Measurements from ENCODE around the gene UNC5A.

Gene UNC5A

GRCh38 chr5:176800024-176800423 lies 10.3 kb upstream of the UNC5A start:
- Histone ChIP-seq H3K9ac (no peak overlapping the region), H3K27me3 (ENCODE audit: insufficient read depth, low read depth) (peaks cover 18% of the 10 kb centered on the region)
- TF ChIP-seq CTCF (conservative IDR thresholded peaks at IDR 0.05; ENCODE audit: low read depth, low read length) = no peak

GRCh38 chr5:176802116-176802784 lies 8.1 kb upstream of the UNC5A start:
- no peak overlapping the region for H2AFZ ChIP-seq (ENCODE audit: low read depth)
- no peaks in the 10 kb centered on the region for H3K4me1 ChIP-seq (ENCODE audit: low read depth, poor library complexity, severe bottlenecking)
- no peak for TF ChIP-seq CTCF (conservative IDR thresholded peaks at IDR 0.05; ENCODE audit: low read depth, low read length)
- H3K4me2 ChIP-seq = no peak overlapping the region
- H3K36me3 ChIP-seq (ENCODE audit: insufficient read depth) = no peaks in the 10 kb centered on the region
- no peak overlapping the region for H3K4me3 ChIP-seq (IDR thresholded peaks at IDR 0.05; ENCODE audit: insufficient read depth, low read depth, low read length)
- H3K9ac ChIP-seq = no peak overlapping the region
- H3K79me2 ChIP-seq (ENCODE audit: insufficient read depth, low read depth) = no peaks in the 10 kb centered on the region
- no peak overlapping the region for H3K27ac ChIP-seq
- peaks cover 4% of the 10 kb centered on the region; the same call in 1 of the 2 replicates for H3K27me3 ChIP-seq (ENCODE audit: insufficient read depth, low read depth)
- H4K20me1 ChIP-seq (ENCODE audit: insufficient read depth) = no peaks in the 10 kb centered on the region

More at GRCh38 chr5:176800024-176800423, 10.3 kb upstream of the UNC5A start:
- Histone ChIP-seq H3K36me3 (ENCODE audit: insufficient read depth) (no peaks in the 10 kb centered on the region), H3K4me1 (ENCODE audit: low read depth, poor library complexity, severe bottlenecking) (no peaks in the 10 kb centered on the region), H3K79me2 (ENCODE audit: insufficient read depth, low read depth) (no peaks in the 10 kb centered on the region), H2AFZ (ENCODE audit: low read depth) (no peak overlapping the region), H3K4me3 (IDR thresholded peaks at IDR 0.05; ENCODE audit: insufficient read depth, low read depth, low read length) (no peak overlapping the region), H4K20me1 (ENCODE audit: insufficient read depth) (no peaks in the 10 kb centered on the region), H3K4me2 (no peak overlapping the region), H3K27ac (no peak overlapping the region)

GRCh38 chr5:176803068-176803942 lies 7.1 kb upstream of the UNC5A start:
- Histone ChIP-seq H2AFZ (ENCODE audit: low read depth) (no peak overlapping the region), H3K79me2 (ENCODE audit: insufficient read depth, low read depth) (no peaks in the 10 kb centered on the region), H3K4me3 (IDR thresholded peaks at IDR 0.05; ENCODE audit: insufficient read depth, low read depth, low read length) (no peak overlapping the region), H3K27me3 (ENCODE audit: insufficient read depth, low read depth) (peaks cover 4% of the 10 kb centered on the region; the same call in 1 of the 2 replicates), H3K4me2 (no peak overlapping the region), H4K20me1 (ENCODE audit: insufficient read depth) (no peaks in the 10 kb centered on the region), H3K36me3 (ENCODE audit: insufficient read depth) (no peaks in the 10 kb centered on the region), H3K9ac (no peak overlapping the region), H3K27ac (no peak overlapping the region), H3K4me1 (ENCODE audit: low read depth, poor library complexity, severe bottlenecking) (no peaks in the 10 kb centered on the region)
- no peak for TF ChIP-seq CTCF (conservative IDR thresholded peaks at IDR 0.05; ENCODE audit: low read depth, low read length)

- H3K79me2 ChIP-seq (ENCODE audit: insufficient read depth, low read depth) = no peaks in the 10 kb centered on the region
- no peak overlapping the region for H3K9ac ChIP-seq
- H3K4me3 ChIP-seq (IDR thresholded peaks at IDR 0.05; ENCODE audit: insufficient read depth, low read depth, low read length) = no peak overlapping the region
- H4K20me1 ChIP-seq (ENCODE audit: insufficient read depth) = no peaks in the 10 kb centered on the region
- no peaks in the 10 kb centered on the region for H3K36me3 ChIP-seq (ENCODE audit: insufficient read depth)
- H3K27ac ChIP-seq = no peak overlapping the region
- H3K4me1 ChIP-seq (ENCODE audit: low read depth, poor library complexity, severe bottlenecking) = no peaks in the 10 kb centered on the region
- no peak overlapping the region for H3K4me2 ChIP-seq
- TF ChIP-seq CTCF (conservative IDR thresholded peaks at IDR 0.05; ENCODE audit: low read depth, low read length) = no peak
- H3K27me3 ChIP-seq (ENCODE audit: insufficient read depth, low read depth) = peaks cover 4% of the 10 kb centered on the region; the same call in 1 of the 2 replicates
- H2AFZ ChIP-seq (ENCODE audit: low read depth) = no peak overlapping the region
These were observed 6.3 kb upstream of the UNC5A start for GRCh38 chr5:176803943-176804498.

Data from KMS-11 (cell line).